ENCODE measurements around the gene CXXC5.
"Not testable (repeated sequence)": the region's sequence is repeated elsewhere in the genome, so short reads cannot be mapped to it uniquely, and the experiment has no call there.

Gene CXXC5

GRCh38 chr5:139648205-139649081 lies at the start of gene CXXC5:
TSS of gene CXXC5 (plus strand) at chr5:139648349. CDS start at chr5:139680524, 32,175 bp downstream.
- peak within 1 kb of the TSS; percentile 92 for H3K4me3 ChIP-seq (ENCODE audit: low read depth, low read length)

GRCh38 chr5:139598601-139598965 lies 49.6 kb upstream of the CXXC5 start:
- H3K4me3 ChIP-seq (ENCODE audit: low read depth, low read length), result not testable (repeated sequence)

More at GRCh38 chr5:139648205-139649081, at the start of gene CXXC5:
- TF ChIP-seq CTCF (IDR thresholded peaks at IDR 0.05; ENCODE audit: borderline replicate concordance, insufficient read depth, low read depth, low read length), result no peak

- TF ChIP-seq CTCF (IDR thresholded peaks at IDR 0.05; ENCODE audit: borderline replicate concordance, insufficient read depth, low read depth, low read length), result no peak
- no peak overlapping the region for H3K4me3 ChIP-seq (ENCODE audit: low read depth, low read length)
Observed at GRCh38 chr5:139600336-139600949, 47.7 kb upstream of the CXXC5 start.

- no peak overlapping the region for H3K4me3 ChIP-seq (ENCODE audit: low read depth, low read length)
- no peak for TF ChIP-seq CTCF (IDR thresholded peaks at IDR 0.05; ENCODE audit: borderline replicate concordance, insufficient read depth, low read depth, low read length)
Observed at GRCh38 chr5:139601429-139601828, 46.7 kb upstream of the CXXC5 start.

- not testable (repeated sequence) for H3K4me3 ChIP-seq (ENCODE audit: low read depth, low read length)
Observed at GRCh38 chr5:139601948-139602347, 46.2 kb upstream of the CXXC5 start.

- H3K4me3 ChIP-seq (ENCODE audit: low read depth, low read length), result no peak overlapping the region
- TF ChIP-seq CTCF (IDR thresholded peaks at IDR 0.05; ENCODE audit: borderline replicate concordance, insufficient read depth, low read depth, low read length), result no peak
Observed at GRCh38 chr5:139605887-139606286, 42.3 kb upstream of the CXXC5 start.

GRCh38 chr5:139611703-139612584 lies 36.2 kb upstream of the CXXC5 start:
- H3K4me3 ChIP-seq (ENCODE audit: low read depth, low read length), result no peak overlapping the region
- TF ChIP-seq CTCF (IDR thresholded peaks at IDR 0.05; ENCODE audit: borderline replicate concordance, insufficient read depth, low read depth, low read length), result no peak
